ENCODE results near the gene GAB4.
"Not testable (repeated sequence)": the region's sequence is repeated elsewhere in the genome, so short reads cannot be mapped to it uniquely, and the experiment has no call there.

GAB4 gene

DNA sequence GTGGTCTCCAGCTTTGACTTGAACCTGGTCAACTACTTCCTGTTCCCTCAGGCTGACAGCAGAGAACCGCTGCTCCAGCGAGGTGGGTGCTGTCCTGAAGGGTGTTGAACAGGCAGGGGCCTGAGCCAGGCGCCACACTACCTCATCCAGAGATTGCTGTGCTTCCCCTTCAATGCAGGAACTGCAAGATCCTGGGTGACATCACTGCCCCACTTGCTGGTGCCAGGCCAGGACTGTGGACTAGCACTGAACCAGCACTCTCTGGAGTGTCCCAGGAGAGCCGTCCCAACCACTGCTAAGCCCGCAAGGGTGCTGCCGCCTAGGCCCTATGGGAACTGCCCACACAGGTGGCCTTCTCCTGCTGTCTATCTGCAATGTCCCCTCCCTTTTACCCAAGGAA lies 51.7 kb downstream of the GAB4 start:
- DNase-seq = no peak

DNA sequence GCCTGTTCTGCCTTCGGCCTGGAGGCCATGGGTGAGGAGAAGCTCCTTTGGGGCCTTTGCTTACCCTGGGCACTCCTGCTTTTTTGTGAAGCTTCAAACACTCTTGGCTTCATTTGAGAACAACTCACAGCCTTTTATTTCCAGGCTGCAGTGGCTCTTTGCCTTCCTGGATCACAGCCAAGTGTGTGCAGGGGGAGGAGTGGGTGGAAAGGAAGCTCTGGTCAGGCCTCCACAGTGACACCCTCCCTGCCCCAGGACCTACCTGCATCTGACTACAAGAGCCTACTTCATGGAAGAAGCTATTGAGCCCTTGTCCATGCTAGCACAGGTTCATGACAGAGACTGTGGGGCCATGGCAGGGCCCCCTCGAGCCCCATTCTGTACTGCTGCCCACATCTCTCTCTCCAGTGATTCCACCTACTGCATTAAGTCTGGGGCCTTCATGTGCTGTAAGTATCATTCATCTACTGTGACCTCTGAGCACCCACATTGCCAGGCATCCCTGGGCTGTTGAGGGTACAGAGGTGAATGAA lies 52.3 kb downstream of the GAB4 start:
- no peak for DNase-seq

GRCh38 chr22:16955081-16955480 lies 52.9 kb downstream of the GAB4 start:
- DNase-seq = no peak

DNA sequence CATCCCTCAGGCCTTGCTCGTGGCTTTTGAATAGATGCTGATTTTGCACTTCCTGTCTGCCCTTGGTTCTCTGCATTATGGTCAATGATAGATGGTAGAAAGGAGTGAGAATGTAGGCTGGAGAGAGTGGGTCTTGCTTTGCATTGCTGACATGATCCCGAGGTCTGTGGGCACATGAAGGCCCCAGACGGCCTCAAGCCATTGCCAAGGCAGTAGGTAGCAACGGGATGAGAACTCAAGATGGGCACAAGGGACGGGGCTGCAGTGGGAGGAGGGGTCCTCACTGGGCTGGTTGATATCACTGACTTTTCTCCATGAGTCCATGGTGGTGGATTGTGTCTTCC lies 54.0 kb downstream of the GAB4 start:
- no peak for DNase-seq

DNA sequence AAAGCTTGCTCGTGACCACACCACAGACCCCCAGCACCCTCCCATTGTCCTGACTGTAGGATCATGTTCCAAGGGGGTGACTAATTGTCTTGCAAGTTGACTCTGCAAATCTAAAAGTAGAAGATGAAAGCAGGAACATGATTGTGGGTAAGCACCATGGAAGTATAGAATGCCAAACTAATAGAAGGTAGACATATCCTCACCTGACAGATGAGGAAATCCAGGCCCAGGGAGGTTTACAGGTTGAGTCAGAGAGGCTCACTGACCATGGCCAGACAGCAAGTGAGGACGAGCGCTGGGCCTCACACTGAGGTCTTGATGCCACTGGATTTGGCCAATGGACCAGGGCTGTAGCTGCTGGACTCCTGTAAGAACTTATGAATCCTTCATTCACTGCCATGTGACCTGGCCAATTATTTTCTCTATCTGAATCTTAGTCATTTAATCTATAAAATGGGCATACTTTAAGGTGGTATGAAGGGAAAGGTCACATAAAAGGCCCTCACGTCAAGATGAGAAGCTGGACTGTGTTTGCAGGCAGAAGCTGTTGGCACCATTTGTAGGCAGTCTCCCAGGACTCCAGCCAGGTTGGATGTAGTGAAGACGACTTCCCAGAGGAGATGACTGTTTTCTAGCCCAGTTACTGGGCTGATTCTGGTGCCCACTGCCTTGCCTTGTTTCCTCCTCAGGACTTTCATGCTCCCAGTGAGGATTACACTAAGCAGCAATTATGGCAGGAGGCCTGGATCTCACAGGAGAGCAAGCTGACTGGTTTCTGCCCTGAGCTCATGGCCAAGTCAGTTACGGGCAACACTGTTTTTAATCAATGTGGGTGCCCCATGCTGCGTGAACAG lies 54.6 kb downstream of the GAB4 start:
- no peak for DNase-seq

DNA sequence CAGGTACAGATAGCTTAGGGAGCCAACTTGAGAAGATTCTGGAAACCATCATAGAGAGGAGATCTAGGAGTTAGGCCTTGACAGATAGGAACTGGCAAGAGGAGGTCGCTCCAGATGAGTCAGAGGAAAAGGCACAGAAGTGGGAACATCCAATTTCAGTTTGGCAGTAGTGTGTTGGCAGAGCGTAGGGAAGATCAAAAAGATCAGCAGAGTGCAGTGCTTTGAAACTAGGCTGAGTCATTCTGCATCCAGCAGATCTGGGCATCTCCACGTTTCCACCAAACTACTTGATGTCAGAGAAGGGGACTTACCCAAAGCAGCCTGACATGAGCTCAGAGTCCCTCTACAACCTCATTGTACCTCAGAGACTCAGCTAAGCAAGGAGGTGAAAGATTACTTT lies 58.5 kb downstream of the GAB4 start:
- no peak for DNase-seq

DNA sequence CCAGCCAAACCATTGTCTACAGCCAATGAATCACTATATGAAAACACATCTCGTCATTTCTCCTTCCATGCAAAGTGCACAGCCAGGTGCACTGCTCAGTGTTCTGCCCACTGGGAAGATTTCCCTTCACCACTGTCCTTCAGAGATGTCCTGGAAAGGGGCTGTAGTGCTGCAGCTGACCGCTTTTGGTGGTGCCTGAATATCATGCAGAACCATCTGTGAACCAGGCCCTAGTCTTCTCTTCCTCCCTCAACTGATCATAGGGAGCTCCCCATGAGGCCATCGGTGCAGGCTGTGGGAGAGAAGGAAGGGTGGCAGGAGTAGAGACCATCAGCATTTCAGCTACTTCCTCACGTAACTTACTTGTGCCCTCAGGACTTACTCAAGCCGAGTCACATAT lies 70.2 kb downstream of the GAB4 start:
- DNase-seq = no peak

DNA sequence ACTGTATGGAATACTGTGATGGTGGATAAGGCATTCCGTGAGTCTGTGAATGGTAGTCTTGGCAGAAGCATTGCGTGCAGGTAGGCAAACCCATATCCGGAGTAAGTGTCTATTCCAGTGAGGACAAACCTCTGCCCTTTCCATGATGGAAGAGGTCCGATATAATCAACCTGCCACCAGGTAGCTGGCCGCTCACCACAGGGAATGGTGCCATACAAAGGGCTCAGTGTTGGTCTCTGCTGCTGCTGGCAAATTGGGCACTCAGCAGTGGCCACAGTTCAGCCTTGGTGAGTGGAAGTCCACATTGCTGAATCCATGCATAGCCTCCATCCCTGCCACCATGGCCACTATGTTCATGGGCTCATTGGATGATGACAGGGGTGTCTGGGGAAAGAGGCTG lies 70.8 kb downstream of the GAB4 start:
- not testable (repeated sequence) for DNase-seq

GRCh38 chr22:16936625-16937024 lies 71.4 kb downstream of the GAB4 start:
- no peak for DNase-seq

DNA sequence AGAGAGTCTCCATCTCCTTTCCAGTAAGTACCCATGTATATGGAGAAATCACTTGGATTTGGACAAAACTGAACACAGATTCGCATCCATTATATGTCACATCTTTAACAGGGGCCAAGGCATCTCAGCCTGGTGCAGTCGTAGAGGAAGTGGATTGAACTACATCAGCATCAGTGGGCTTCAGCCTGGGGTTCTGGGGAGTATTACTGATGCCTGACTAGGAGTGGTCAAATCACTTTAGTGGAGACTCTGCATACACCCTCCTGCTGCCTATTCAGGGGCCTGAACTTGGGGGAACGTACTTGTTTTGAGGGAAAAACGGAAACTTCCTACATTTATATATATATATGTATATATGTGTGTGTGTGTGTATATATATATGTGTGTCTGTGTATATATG lies 72.8 kb downstream of the GAB4 start:
- DNase-seq = no peak

DNA sequence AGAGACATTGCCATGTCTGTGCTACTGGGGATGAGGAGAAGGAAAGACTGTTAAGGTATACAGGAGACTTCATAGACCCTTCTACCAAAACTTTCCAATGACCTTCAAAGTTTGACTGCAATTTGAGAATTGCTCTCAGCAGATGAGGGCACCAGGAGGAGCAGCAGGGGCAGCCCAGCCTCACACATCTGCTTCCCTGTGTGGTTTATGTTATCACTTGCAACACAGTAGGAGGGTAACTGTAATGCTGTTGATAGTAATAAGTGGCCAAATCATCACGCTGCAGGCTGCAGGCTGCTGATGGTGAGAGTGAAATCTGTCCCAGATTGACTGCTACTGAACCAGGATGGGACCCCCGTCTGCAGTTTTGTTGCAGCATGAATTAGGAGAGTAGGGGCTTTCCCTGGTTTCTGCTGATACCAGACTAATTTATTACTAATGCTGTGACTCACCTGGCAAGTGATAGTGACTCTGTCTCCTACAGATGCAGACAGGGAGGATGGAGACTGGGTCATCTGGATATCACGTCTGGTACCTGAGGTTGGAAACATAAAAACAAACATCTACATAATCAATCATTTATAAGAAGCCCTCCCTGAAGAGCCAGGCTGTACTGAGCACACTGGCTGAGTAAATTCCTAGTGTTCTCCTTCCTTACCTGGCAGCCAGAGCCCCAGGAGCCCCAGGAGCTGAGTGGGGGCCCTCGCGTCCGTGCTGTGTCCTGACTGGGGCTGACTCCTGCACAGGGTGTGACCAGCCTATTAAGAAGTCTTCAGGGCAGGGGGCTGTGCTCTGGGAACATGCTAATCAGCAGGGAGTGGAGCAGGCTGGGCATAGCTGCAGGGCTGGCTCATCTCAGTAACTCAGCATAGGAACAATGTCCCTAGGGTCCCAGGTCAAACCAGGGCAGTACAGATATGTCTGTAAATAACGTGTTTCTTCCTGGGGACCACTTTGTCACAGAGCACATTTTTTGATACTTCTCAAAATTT lies 74.4 kb downstream of the GAB4 start:
- no peak for DNase-seq

GRCh38 chr22:16932577-16932976 lies 75.4 kb downstream of the GAB4 start:
- DNase-seq = no peak

DNA sequence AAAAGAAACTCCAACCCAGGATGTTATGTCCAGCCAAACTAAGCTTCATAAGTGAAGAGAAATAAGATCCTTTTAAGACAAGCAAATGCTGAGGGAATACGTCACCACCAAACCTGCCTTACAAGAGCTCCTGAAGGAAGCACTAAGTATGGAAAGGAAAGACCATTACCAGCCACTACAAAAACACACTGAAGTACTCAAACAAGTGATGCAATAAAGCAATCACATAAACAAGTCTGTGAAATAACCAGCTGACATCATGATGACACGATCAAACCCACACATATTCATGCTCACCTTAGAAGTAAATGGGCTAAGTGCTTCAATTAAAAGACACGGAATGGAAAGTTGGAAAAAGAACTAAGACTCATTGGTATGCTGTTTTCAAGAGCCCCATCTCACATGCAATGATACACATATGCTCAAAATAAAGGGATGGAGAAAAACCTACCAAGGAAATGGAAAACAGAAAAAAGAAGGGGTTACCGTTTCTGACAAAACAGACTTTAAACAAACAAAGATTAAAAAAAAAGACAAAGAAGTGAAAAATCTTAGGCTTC lies 82.5 kb downstream of the GAB4 start:
- no peak for DNase-seq

- DNase-seq = no peak
Observed at GRCh38 chr22:16922706-16923105, 85.3 kb downstream of the GAB4 start.

DNA sequence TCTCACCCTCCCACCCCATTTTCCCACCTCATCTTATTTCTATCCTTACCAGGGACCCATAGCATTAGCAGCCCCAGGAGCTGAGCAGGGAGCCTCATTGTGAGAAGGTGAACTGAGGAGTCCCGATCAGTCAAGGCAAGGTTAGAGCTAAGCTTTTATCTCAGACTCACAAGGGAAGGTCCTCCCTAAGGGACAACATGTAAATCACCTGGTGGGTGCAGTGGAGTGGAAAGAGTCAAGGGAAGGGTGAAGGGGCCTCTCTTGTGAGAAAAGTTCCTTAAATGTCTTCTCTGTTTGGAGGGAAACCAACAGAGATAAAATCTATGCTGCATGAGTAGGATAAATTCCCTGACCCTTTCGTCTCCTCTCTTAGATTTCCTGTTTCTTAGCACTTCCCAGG lies 85.9 kb downstream of the GAB4 start:
- no peak for DNase-seq

DNA sequence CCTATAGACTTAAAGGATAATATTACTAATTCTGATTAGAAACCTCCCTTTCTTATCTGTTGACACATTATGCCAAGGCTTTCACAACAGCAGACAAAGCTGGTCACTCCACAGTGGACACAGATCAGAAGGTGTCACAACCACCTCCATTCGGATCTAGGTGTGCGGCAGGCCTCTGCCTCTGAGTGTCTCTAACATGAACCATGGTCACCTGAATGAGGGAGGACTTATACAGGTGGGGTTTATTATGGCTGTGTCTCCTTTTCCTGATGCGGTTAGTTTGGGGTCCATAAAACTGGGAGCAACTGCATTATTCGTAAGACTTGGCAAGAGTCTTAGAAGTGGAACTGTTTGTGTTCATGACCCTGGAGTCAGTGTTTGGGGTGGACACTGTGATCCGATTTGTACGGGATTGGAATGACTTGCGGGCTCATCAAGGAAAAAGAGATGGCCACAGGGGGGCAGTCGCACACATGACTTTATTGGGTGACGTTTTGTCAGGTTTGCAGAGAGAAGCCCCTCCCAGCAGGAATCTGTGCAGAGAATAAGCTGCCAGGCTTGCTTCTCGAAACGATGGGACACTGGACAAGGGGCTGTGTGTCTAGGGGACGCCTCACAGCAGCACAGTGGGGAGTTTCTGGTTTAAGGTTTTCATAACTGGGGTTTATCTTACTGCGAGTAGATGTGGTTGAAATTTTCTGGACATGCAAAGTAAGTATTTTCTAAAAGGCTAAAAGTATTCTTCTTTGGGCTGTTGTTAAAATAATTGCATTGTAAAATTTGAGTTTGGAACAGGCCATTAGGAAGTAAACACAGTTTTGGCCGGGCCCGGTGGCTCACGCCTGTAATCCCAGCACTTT lies 90.6 kb downstream of the GAB4 start:
- no peak for DNase-seq

DNA sequence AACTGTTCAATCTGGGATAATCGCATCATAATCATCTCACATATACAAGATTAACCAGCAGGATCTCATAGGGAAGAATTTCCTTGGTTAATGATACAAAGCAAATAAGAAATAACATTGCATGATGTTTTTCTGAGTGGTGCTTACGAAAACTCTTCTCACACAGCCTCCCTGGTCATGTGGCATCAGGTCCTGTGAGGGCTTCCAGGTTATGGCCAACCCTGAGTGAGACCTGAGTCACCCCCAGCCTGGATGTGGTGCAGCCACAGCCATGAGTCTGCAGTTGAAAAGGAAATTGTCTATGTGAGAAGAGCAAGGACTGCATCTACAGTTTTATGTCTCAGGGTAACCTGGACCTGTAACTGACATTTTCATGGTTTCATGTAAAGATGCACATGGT lies 92.3 kb downstream of the GAB4 start:
- DNase-seq = no peak

DNA sequence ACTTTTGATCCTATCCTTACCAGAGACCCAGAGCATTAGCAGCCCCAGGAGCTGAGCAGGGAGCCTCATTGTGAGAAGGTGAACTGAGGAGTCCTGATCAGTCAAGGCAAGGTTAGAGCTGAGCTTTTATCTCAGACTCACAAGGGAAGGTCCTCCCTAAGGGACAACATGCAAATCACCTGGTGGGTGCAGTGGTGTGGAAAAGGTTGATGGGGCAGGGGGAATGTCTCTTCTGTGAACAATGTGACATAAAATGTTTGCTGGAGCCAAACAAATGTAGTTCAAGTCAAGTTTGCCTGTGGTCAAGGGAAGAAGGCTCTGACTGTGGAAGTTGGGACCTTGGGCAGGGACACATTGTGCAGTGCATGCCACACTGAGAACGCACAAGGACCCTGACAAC lies 93.1 kb downstream of the GAB4 start:
- not testable (repeated sequence) for DNase-seq

DNA sequence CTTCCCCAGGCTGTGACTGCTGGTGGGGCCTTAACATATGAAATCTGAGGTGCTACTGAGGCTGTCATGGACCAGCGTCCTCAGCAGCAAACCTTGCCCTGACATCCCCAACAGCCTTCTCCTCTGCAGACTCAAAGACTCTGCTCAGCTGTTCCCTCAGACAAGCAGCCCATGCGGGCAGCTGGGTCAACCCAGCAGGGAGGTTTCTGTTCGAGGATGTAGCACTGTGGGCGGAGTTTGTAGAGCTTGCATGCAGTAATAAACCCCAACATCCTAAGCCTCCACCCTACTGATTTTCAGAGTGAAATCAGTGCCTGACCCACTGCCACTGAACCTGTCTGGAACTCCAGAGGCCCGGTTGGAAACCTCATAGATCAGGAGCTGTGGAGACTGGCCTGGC lies 94.0 kb downstream of the GAB4 start:
- no peak for DNase-seq

- no peak for DNase-seq
Observed at GRCh38 chr22:16912281-16912680, 95.7 kb downstream of the GAB4 start.
